SK-N-MC (cell line): ENCODE measurements around the gene TMEM141.

Experiments used
- EZH2 ChIP-seq: fragments of 200-600 bp; sonication (generic); IDR thresholded peaks from one replicate; pipeline ENCODE4 v1.6.1; 2017; ENCODE audit warnings: antibody characterized with exemption
- FOXP2 ChIP-seq: optimal IDR thresholded peaks from 2 replicates; pipeline ENCODE3; 2011; ENCODE audit warnings: mild to moderate bottlenecking, moderate library complexity; ENCODE audit not compliant: insufficient read depth; ENCODE audit errors: extremely low read length, control extremely low read depth
- POLR2AphosphoS5 ChIP-seq: IDR thresholded peaks from 2 replicates; pipeline ENCODE4 v1.6.1; 2012; ENCODE audit warnings: mild to moderate bottlenecking, low read depth, low read length, borderline replicate concordance

DNA sequence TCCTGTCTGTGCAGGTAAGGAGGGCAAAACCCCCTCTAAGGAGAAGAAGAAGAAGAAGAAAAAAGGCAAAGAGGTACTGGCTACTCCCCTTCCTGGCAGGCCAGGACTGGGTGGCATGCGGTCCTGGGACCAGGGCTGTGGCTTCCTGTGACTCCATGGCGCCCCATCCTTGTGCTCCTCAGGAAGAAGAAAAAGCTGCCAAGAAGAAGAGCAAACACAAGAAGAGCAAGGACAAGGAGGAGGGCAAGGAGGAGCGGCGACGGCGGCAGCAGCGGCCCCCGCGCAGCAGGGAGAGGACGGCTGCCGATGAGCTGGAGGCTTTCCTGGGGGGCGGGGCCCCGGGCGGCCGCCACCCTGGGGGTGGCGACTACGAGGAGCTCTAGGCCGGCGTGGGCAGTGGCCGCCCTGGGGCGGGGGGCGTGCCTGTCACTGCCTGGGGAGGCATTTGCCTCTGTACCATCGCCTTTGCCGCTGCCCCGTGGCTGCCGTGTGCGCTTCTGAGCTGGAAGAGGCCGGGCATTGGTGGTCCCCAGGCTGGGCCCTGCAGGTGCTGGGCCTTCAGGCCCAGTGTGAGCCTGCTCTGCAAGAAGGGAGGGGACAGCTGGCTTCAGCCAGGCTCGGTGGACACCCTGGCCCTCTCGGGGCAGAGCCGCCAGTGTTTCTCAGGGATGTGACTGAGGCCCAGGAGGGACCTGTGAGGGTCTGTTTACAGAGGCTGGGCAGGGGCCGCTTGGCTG is 49.2 kb downstream of the TMEM141 start:
- TF ChIP-seq POLR2AphosphoS5: no peak; the same call in none of the 2 replicates
- TF ChIP-seq EZH2: no peak
- TF ChIP-seq FOXP2: no peak
